ENCODE results near the gene ARHGAP25. TPM values are rescaled to one million over a fixed set of nuclear protein-coding genes. Genes with fewer than 3 reads are reported as not detected.

The ARHGAP25 gene
- total RNA-seq, 6 donors from 2014 or later: 13.2 to 36.1 (median 26.3) TPM

- no peak for DNase-seq
- Histone ChIP-seq H3K9me3 (no peaks in the 10 kb centered on the region), H3K27me3 (no peaks in the 10 kb centered on the region), H3K4me1 (peaks cover 20 to 29% (median 25%) of the 10 kb centered on the region in 4 donors), H3K27ac (no peak overlapping the region), H3K4me3 (no peak overlapping the region), H3K36me3 (no peaks in the 10 kb centered on the region)
- TF ChIP-seq POLR2AphosphoS5 (IDR thresholded peaks at IDR 0.05) (no peak), POLR2A (IDR thresholded peaks at IDR 0.05) (no peak), EP300 (IDR thresholded peaks at IDR 0.05) (no peak)
- TF ChIP-seq, protein P1, sequence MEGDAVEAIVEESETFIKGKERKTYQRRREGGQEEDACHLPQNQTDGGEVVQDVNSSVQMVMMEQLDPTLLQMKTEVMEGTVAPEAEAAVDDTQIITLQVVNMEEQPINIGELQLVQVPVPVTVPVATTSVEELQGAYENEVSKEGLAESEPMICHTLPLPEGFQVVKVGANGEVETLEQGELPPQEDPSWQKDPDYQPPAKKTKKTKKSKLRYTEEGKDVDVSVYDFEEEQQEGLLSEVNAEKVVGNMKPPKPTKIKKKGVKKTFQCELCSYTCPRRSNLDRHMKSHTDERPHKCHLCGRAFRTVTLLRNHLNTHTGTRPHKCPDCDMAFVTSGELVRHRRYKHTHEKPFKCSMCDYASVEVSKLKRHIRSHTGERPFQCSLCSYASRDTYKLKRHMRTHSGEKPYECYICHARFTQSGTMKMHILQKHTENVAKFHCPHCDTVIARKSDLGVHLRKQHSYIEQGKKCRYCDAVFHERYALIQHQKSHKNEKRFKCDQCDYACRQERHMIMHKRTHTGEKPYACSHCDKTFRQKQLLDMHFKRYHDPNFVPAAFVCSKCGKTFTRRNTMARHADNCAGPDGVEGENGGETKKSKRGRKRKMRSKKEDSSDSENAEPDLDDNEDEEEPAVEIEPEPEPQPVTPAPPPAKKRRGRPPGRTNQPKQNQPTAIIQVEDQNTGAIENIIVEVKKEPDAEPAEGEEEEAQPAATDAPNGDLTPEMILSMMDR (IDR thresholded peaks at IDR 0.05): no peak
- 68 to 88% methylated on average over 2 of the region's 2 CpGs for WGBS, 2 donors
- no peak for ATAC-seq (ENCODE audit: low FRiP score in 2 of 2)
Observed at GRCh38 chr2:68757081-68757480, 22.5 kb downstream of the ARHGAP25 start.

GRCh38 chr2:68762100-68762499, 27.5 kb downstream of the ARHGAP25 start:
- Histone ChIP-seq H3K4me3 (no peak overlapping the region), H3K27me3 (no peaks in the 10 kb centered on the region), H3K36me3 (no peaks in the 10 kb centered on the region), H3K9me3 (no peaks in the 10 kb centered on the region), H3K27ac (peak overlapping the region in 3 of 4 donors; percentile 7 to 54 (median 53)), H3K4me1 (peaks cover 43 to 50% (median 47%) of the 10 kb centered on the region in 4 donors)
- 86% methylated on average over 2 of the region's 2 CpGs for WGBS, 2 donors
- DNase-seq (no peak), ATAC-seq (ENCODE audit: low FRiP score in 2 of 2) (no peak)
- TF ChIP-seq EP300 (IDR thresholded peaks at IDR 0.05) (no peak), POLR2A (IDR thresholded peaks at IDR 0.05) (no peak), POLR2AphosphoS5 (IDR thresholded peaks at IDR 0.05) (no peak)
- TF ChIP-seq, protein P1 (IDR thresholded peaks at IDR 0.05): no peak

GRCh38 chr2:68762665-68763064, 28.1 kb downstream of the ARHGAP25 start:
- no peak for DNase-seq
- Histone ChIP-seq H3K27ac (peak overlapping the region in 3 of 4 donors; percentile 7 to 54 (median 53)), H3K27me3 (no peaks in the 10 kb centered on the region), H3K9me3 (no peaks in the 10 kb centered on the region), H3K4me3 (no peak overlapping the region), H3K4me1 (peaks cover 49 to 55% (median 53%) of the 10 kb centered on the region in 4 donors), H3K36me3 (no peaks in the 10 kb centered on the region)
- TF ChIP-seq POLR2AphosphoS5 (IDR thresholded peaks at IDR 0.05) (peak in 1 of 2 donors; percentile 17), POLR2A (IDR thresholded peaks at IDR 0.05) (no peak)
- ATAC-seq (ENCODE audit: low FRiP score in 2 of 2): no peak

GRCh38 chr2:68764041-68764805, 29.6 kb downstream of the ARHGAP25 start:
- H3K4me3 ChIP-seq: peak overlapping the region in 2 of 4 donors; percentile 11 to 20
- WGBS, 2 donors: 75 to 80% methylated on average over 6 of the region's 6 CpGs
- DNase-seq: no peak
- no peaks in the 10 kb centered on the region for H3K27me3 ChIP-seq
- peak overlapping the region; percentile 66 to 87 (median 80) for H3K27ac ChIP-seq
- no peak for ATAC-seq (ENCODE audit: low FRiP score in 2 of 2)
- TF ChIP-seq, protein P1 (IDR thresholded peaks at IDR 0.05): no peak
- TF ChIP-seq POLR2AphosphoS5 (IDR thresholded peaks at IDR 0.05) (no peak), EP300 (IDR thresholded peaks at IDR 0.05) (no peak), POLR2A (IDR thresholded peaks at IDR 0.05) (no peak)
- no peaks in the 10 kb centered on the region for H3K9me3 ChIP-seq
- no peaks in the 10 kb centered on the region for H3K36me3 ChIP-seq
- H3K4me1 ChIP-seq: peaks cover 63 to 70% (median 65%) of the 10 kb centered on the region in 4 donors

DNA sequence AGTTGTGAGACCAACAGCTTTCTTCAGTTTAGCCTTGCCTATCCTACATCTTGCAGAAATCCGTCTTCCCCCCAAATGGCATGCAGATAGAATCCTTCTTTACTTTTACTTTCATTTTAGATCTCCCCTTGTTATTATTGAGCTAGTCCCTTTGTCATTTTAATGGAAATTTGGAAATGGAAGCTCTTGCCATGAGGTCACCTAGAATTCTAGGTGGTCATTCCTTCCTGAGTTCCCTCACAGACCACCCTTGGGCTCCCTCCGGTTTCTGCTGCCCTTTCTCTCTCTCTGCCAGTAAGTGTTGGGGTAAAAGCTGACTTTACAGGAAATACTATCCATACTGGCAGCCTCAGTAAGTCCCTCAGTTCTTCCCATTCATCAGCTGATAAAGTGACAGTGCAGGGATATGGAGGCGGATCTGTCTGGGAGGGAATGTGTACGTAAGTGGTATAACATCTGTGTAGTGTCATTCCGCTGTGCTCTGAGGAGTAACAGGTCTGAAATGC, 30.2 kb downstream of the ARHGAP25 start:
- DNase-seq (no peak), ATAC-seq (ENCODE audit: low FRiP score in 2 of 2) (no peak)
- H3K27me3 ChIP-seq: no peaks in the 10 kb centered on the region
- TF ChIP-seq EP300 (IDR thresholded peaks at IDR 0.05) (no peak), POLR2AphosphoS5 (IDR thresholded peaks at IDR 0.05) (peak in 1 of 2 donors; percentile 13)
- H3K27ac ChIP-seq: peak overlapping the region; percentile 66 to 87 (median 80)
- H3K36me3 ChIP-seq: no peaks in the 10 kb centered on the region
- 65 to 75% methylated on average over 5 of the region's 5 CpGs for WGBS, 2 donors
- peaks cover 69 to 76% (median 71%) of the 10 kb centered on the region in 4 donors for H3K4me1 ChIP-seq
- H3K9me3 ChIP-seq: no peaks in the 10 kb centered on the region
- H3K4me3 ChIP-seq: peak overlapping the region in 2 of 4 donors; percentile 11 to 20

All from upper lobe of left lung (tissue), 6 donors.